SK-N-MC (cell line): ENCODE measurements around the gene ARPC4.

Experiments used
- DNase-seq: peaks from one replicate; pipeline ENCODE4 v3.0.0-alpha.2; 2011; ENCODE audit warnings: low read depth, low spot score
- H3K27ac ChIP-seq: fragments of 200-600 bp; sonication (generic); 2 replicates; pipeline ENCODE4 v1.5.1; 2016; ENCODE audit warnings: mixed run types
- H3K36me3 ChIP-seq: fragments of 200-600 bp; sonication (generic); 2 replicates; pipeline ENCODE4 v1.6.1; 2017; ENCODE audit warnings: antibody characterized with exemption, low read length, mixed read lengths; ENCODE audit not compliant: insufficient read depth
- H3K4me3 ChIP-seq: fragments of 200-600 bp; sonication (generic); 2 replicates; pipeline ENCODE4 v1.5.1; 2016
- H3K9ac ChIP-seq: fragments of 200-600 bp; sonication (generic); 2 replicates; pipeline ENCODE4 v1.8.0; 2017; ENCODE audit warnings: mixed run types, mixed read lengths; ENCODE audit not compliant: insufficient read length
- H3K9me3 ChIP-seq: fragments of 200-600 bp; sonication (generic); 2 replicates; pipeline ENCODE4 v1.6.1; 2017; ENCODE audit warnings: low read depth, mild to moderate bottlenecking, antibody characterized with exemption, low read length, moderate library complexity, mixed read lengths
- EZH2 ChIP-seq: fragments of 200-600 bp; sonication (generic); IDR thresholded peaks from one replicate; pipeline ENCODE4 v1.6.1; 2017; ENCODE audit warnings: antibody characterized with exemption
- FOXP2 ChIP-seq: optimal IDR thresholded peaks from 2 replicates; pipeline ENCODE3; 2011; ENCODE audit warnings: mild to moderate bottlenecking, moderate library complexity; ENCODE audit not compliant: insufficient read depth; ENCODE audit errors: extremely low read length, control extremely low read depth
- POLR2AphosphoS5 ChIP-seq: IDR thresholded peaks from 2 replicates; pipeline ENCODE4 v1.6.1; 2012; ENCODE audit warnings: mild to moderate bottlenecking, low read depth, low read length, borderline replicate concordance

ARPC4 gene

GRCh38 chr3:9777694-9778021 is 15.2 kb upstream of the ARPC4 start:
- no peaks in the 10 kb centered on the region for H3K9me3 ChIP-seq
- no peak for TF ChIP-seq EZH2
- no peak for TF ChIP-seq FOXP2
- no peak for TF ChIP-seq POLR2AphosphoS5
- DNase-seq = no peak
- H3K4me3 ChIP-seq = no peak overlapping the region
- no peaks in the 10 kb centered on the region for H3K36me3 ChIP-seq
- no peak overlapping the region for H3K27ac ChIP-seq
- no peak overlapping the region for H3K9ac ChIP-seq

- no peak for TF ChIP-seq FOXP2
- no peak for TF ChIP-seq POLR2AphosphoS5
- TF ChIP-seq EZH2 = no peak
These were observed 14.5 kb upstream of the ARPC4 start for GRCh38 chr3:9778143-9779074.

DNA sequence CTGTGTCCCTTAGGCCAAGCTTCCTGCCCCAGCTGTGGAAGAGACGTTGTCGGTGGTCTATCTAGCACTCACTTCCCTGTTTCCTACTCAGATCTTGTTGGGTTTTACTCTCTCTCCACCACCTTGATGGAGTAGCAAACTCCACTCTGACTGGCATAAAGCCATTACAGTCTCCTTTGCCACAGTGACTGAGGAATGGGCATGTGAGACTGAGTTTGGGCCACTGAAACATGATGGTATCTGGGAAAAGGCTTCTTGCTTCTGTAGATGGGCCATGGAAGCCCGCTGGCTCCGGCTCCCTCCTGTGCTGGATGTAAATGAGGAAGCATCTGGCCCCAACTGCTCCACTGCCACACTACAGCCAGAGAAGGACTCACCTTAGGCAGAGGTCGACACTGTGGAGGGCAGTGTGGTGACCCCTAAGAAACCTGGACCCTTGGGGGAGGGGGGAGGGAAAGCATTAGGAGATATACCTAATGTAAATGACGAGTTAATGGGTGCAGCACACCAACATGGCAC is 13.7 kb upstream of the ARPC4 start:
- no peaks in the 10 kb centered on the region for H3K9me3 ChIP-seq
- no peak overlapping the region for H3K27ac ChIP-seq
- DNase-seq = no peak
- H3K9ac ChIP-seq = no peak overlapping the region
- H3K36me3 ChIP-seq = no peaks in the 10 kb centered on the region
- no peak overlapping the region for H3K4me3 ChIP-seq
- TF ChIP-seq POLR2AphosphoS5 (no peak), FOXP2 (no peak), EZH2 (no peak)

More at GRCh38 chr3:9778143-9779074, 14.5 kb upstream of the ARPC4 start:
- Histone ChIP-seq H3K36me3 (no peaks in the 10 kb centered on the region), H3K4me3 (no peak overlapping the region), H3K9me3 (no peaks in the 10 kb centered on the region), H3K9ac (no peak overlapping the region), H3K27ac (no peak overlapping the region)
- no peak for DNase-seq

- Histone ChIP-seq H3K27ac (no peak overlapping the region), H3K9me3 (no peaks in the 10 kb centered on the region), H3K9ac (no peak overlapping the region), H3K4me3 (no peak overlapping the region), H3K36me3 (no peaks in the 10 kb centered on the region)
- no peak for TF ChIP-seq FOXP2
- TF ChIP-seq EZH2 = no peak
- TF ChIP-seq POLR2AphosphoS5 = 0 out of 2 replicates have a peak, but pooled peaks have one; percentile 14
- DNase-seq = peak; percentile 26
These were observed 13.0 kb upstream of the ARPC4 start for GRCh38 chr3:9779721-9780457.

- H3K27ac ChIP-seq = no peak overlapping the region
- no peak for DNase-seq
- no peak overlapping the region for H3K9ac ChIP-seq
These were observed 12.4 kb upstream of the ARPC4 start for GRCh38 chr3:9780458-9780812.

GRCh38 chr3:9780910-9781309 is 12.0 kb upstream of the ARPC4 start:
- no peak overlapping the region for H3K4me3 ChIP-seq
- no peak overlapping the region for H3K27ac ChIP-seq
- TF ChIP-seq FOXP2 (no peak), EZH2 (no peak), POLR2AphosphoS5 (no peak)
- no peaks in the 10 kb centered on the region for H3K36me3 ChIP-seq
- no peak for DNase-seq
- no peaks in the 10 kb centered on the region for H3K9me3 ChIP-seq
- H3K9ac ChIP-seq = no peak overlapping the region

More at GRCh38 chr3:9780458-9780812, 12.4 kb upstream of the ARPC4 start:
- TF ChIP-seq FOXP2 (no peak), POLR2AphosphoS5 (no peak), EZH2 (no peak)
- Histone ChIP-seq H3K4me3 (no peak overlapping the region), H3K9me3 (no peaks in the 10 kb centered on the region), H3K36me3 (no peaks in the 10 kb centered on the region)

DNA sequence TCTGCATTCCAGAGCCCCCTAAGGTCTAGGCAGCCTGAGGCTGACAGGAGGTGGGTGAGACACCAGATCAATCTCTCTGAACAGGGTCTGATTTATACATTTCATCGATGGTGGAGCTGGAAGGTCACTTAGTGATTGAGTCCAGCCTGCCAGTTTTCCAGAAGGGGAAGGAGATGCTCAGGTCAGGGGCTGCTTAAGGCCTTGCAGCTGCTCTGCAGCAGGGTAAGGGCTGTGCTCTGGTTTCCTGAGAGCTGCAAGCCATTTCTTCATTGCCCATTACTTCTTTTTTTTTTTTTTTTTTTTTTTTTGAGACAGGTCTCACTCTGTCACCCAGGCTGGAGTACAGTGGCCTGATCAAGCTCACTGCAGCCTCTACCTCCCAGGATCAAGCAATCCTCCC is 11.3 kb upstream of the ARPC4 start:
- no peak for TF ChIP-seq EZH2
- no peak for TF ChIP-seq FOXP2
- no peak for TF ChIP-seq POLR2AphosphoS5
- no peak for DNase-seq
- Histone ChIP-seq H3K9ac (no peak overlapping the region), H3K27ac (no peak overlapping the region), H3K9me3 (no peaks in the 10 kb centered on the region), H3K4me3 (no peak overlapping the region), H3K36me3 (no peaks in the 10 kb centered on the region)

- DNase-seq = no peak
- no peak overlapping the region for H3K27ac ChIP-seq
- H3K9me3 ChIP-seq = no peaks in the 10 kb centered on the region
- TF ChIP-seq EZH2 = no peak
- TF ChIP-seq POLR2AphosphoS5 = no peak
- no peak for TF ChIP-seq FOXP2
- no peak overlapping the region for H3K4me3 ChIP-seq
- H3K9ac ChIP-seq = no peak overlapping the region
- no peaks in the 10 kb centered on the region for H3K36me3 ChIP-seq
These were observed 10.8 kb upstream of the ARPC4 start for GRCh38 chr3:9781978-9782603.
